OCI-LY3 (cell line): Measurements from ENCODE around the gene HK2.

Experiments used
- CTCF ChIP-seq: fragments of 200-600, 300-600 bp; sonication (generic); IDR thresholded peaks from 2 replicates; pipeline ENCODE4 v1.5.1; 2014; ENCODE audit warnings: antibody characterized with exemption, low read length, low read depth
- EZH2phosphoT487 ChIP-seq: fragments of 200-600 bp; shearing (Covaris generic); IDR thresholded peaks from 2 replicates; pipeline ENCODE4 v1.6.1; 2018; ENCODE audit warnings: antibody characterized with exemption, mixed run types, low read depth

- TF ChIP-seq CTCF: no peak
- no peak for TF ChIP-seq EZH2phosphoT487
Observed at GRCh38 chr2:74861531-74861930, 27.6 kb downstream of the HK2 start.
